Measurements from ENCODE around the gene SMIM1.
"Not testable (repeated sequence)": the region's sequence is repeated elsewhere in the genome, so short reads cannot be mapped to it uniquely, and the experiment has no call there.

Gene SMIM1

DNA sequence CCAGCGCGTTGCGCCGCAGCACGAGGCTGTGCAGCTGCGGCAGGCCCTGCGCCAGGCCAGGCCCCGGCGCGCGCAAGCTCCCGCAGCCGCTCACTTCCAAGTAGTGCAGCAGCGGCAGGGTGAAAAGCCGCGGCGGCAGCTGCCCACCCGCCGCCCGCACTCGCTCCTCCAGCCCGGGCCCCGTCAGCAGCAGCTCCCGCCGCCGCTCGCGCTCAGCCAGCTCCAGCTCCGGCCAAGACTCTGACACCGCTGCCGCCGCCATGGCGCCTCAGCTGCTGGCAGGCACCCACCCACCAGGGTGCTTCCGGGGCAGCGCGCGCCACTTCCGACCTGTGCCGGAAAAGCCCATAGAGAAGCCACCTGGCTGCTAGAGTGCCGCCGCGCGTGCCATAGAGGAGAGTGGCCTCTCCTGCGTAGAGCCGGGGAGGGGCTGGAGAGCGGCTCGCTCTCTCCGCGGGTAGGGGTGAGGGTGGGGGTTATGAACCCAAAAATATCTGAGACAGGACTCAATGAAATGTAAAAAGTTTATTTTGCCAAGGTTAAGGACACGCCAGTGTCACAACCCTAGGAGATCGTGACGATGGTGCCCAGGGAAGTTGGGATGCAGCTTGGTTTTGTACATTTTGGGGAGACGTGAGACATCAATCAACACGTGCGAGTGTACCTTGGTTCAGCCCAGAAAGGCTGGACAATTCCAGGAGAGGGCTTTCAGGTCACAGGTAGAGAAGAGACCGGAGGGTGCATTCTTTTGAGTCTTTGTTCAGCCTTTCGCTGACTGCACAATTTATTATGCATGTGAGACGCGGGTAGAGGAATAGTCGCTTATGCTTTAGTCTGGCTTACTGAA is 23.9 kb downstream of the SMIM1 start, which contains the start of gene LRRC47:
TSS of gene LRRC47 (minus strand) at position 284 of the 847 bp plus-strand sequence. CDS start at position 262, 22 bp downstream.
- H3K9ac ChIP-seq (ENCODE audit: low read length): peak within 1 kb of the TSS; percentile 92
- H3K23ac ChIP-seq (ENCODE audit: low read length in 2 of 2): peak within 1 kb of the TSS in 1 of 2 experiments; percentile 93
- peak within 1 kb of the TSS; percentile 52 for H4K91ac ChIP-seq (ENCODE audit: low read length)
- peak within 1 kb of the TSS; percentile 92 for H4K8ac ChIP-seq (ENCODE audit: low read length)
- peak within 1 kb of the TSS; percentile 97 for H3K4me2 ChIP-seq (ENCODE audit: low read length, poor library complexity, severe bottlenecking)
- H2BK15ac ChIP-seq (ENCODE audit: low read depth, poor library complexity, severe bottlenecking): peak within 1 kb of the TSS; percentile 39
- no peak within 1 kb of the TSS for H3K27ac ChIP-seq (ENCODE audit: low read length, poor library complexity, severe bottlenecking)
- peak; percentile 88 for DNase-seq
- H2BK12ac ChIP-seq (ENCODE audit: low read length in 2 of 2): no peak within 1 kb of the TSS
- peaks cover 4 to 9% of the 10 kb centered on the region in 2 experiments for H3K36me3 ChIP-seq (ENCODE audit: control insufficient read depth in 1 of 2, insufficient read depth in 2 of 2, low read depth in 1 of 2, low read length in 2 of 2)
- H3K14ac ChIP-seq (ENCODE audit: low read length in 2 of 2): peak within 1 kb of the TSS in 1 of 2 experiments; percentile 93
- H2AFZ ChIP-seq (ENCODE audit: low read depth, low read length): peak within 1 kb of the TSS; percentile 98
- peak within 1 kb of the TSS; percentile 50 for H2BK120ac ChIP-seq (ENCODE audit: low read depth, low read length)
- no peaks in the 10 kb centered on the region for H3K9me3 ChIP-seq (ENCODE audit: control insufficient read depth, low read length)
- H3K79me1 ChIP-seq (replicated peaks; ENCODE audit: low read length, poor library complexity, severe bottlenecking): peaks cover 7% of the 10 kb centered on the region
- peaks cover 18% of the 10 kb centered on the region for H3K4me1 ChIP-seq (ENCODE audit: control insufficient read depth, insufficient read depth, low read depth, low read length)
- peak within 1 kb of the TSS; percentile 74 to 91 for H3K18ac ChIP-seq (ENCODE audit: low read depth in 1 of 2, low read length in 2 of 2)
- H2BK5ac ChIP-seq (ENCODE audit: low read depth, low read length, poor library complexity, severe bottlenecking): no peak within 1 kb of the TSS
- H3K27me3 ChIP-seq (ENCODE audit: control insufficient read depth in 1 of 2, insufficient read depth in 1 of 2, low read length in 2 of 2): peaks cover 8 to 10% of the 10 kb centered on the region in 2 experiments
- 3% methylated on average over 52 of the region's 60 CpGs for WGBS
- no peak within 1 kb of the TSS for H2AK5ac ChIP-seq (ENCODE audit: low read length, severe bottlenecking)
- H3K4ac ChIP-seq (ENCODE audit: low read depth in 1 of 2, low read length in 2 of 2): peak within 1 kb of the TSS; percentile 91 to 94
- peak within 1 kb of the TSS; percentile 96 to 97 for H3K4me3 ChIP-seq (ENCODE audit: insufficient read depth in 1 of 2, low read depth in 1 of 2, low read length in 2 of 2)

DNA sequence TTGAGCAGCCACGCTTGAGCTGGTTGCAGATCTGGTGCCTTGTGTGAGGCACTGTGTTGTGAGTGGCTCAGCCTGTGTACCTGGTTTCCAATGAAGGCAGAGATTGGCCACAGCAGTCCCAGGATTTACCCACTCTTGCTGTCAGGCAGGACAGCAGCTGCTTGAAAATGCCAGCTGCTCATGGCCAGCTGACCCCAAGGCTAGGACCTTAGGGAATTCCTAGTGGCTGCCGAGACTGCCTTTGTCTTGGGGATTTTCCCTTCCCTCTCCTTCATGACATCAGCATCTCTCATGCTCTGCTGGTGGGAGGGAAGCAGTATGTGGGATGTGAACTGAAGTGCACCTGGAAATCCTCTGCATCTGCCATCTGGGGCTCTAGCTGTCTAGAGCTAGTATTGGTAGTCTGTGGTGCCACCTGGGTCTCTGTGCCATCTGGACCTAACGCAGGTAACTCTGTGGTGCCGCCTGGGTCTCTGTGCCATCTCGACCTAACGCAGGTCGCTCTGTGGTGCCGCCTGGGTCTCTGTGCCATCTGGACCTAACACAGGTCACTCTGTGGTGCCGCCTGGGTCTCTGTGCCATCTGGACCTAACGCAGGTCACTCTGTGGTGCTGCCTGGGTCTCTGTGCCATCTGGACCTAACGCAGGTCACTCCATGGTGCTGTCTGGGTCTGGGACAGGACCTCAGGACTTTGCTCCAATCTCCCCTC is 27.6 kb downstream of the SMIM1 start:
- Histone ChIP-seq H3K4me1 (ENCODE audit: control insufficient read depth, insufficient read depth, low read depth, low read length) (peaks cover 6% of the 10 kb centered on the region), H3K4me2 (ENCODE audit: low read length, poor library complexity, severe bottlenecking) (no peak overlapping the region), H3K4ac (ENCODE audit: low read depth in 1 of 2, low read length in 2 of 2) (no peak overlapping the region), H3K27me3 (ENCODE audit: control insufficient read depth in 1 of 2, insufficient read depth in 1 of 2, low read length in 2 of 2) (peaks cover 22 to 23% of the 10 kb centered on the region in 2 experiments), H2BK12ac (ENCODE audit: low read length in 2 of 2) (peak overlapping the region in 1 of 2 experiments; percentile 18), H2AFZ (ENCODE audit: low read depth, low read length) (no peak overlapping the region), H3K79me1 (replicated peaks; ENCODE audit: low read length, poor library complexity, severe bottlenecking) (peaks cover 7% of the 10 kb centered on the region), H3K23ac (ENCODE audit: low read length in 2 of 2) (no peak overlapping the region), H3K14ac (ENCODE audit: low read length in 2 of 2) (no peak overlapping the region), H2AK5ac (ENCODE audit: low read length, severe bottlenecking) (no peak overlapping the region), H4K8ac (ENCODE audit: low read length) (no peak overlapping the region), H3K9me3 (ENCODE audit: control insufficient read depth, low read length) (no peaks in the 10 kb centered on the region), H3K9ac (ENCODE audit: low read length) (no peak overlapping the region), H3K36me3 (ENCODE audit: control insufficient read depth in 1 of 2, insufficient read depth in 2 of 2, low read depth in 1 of 2, low read length in 2 of 2) (peaks cover 0 to 4% of the 10 kb centered on the region in 2 experiments), H2BK15ac (ENCODE audit: low read depth, poor library complexity, severe bottlenecking) (no peak overlapping the region), H2BK120ac (ENCODE audit: low read depth, low read length) (no peak overlapping the region), H3K18ac (ENCODE audit: low read depth in 1 of 2, low read length in 2 of 2) (no peak overlapping the region), H3K4me3 (ENCODE audit: insufficient read depth in 1 of 2, low read depth in 1 of 2, low read length in 2 of 2) (no peak overlapping the region), H2BK5ac (ENCODE audit: low read depth, low read length, poor library complexity, severe bottlenecking) (no peak overlapping the region), H4K91ac (ENCODE audit: low read length) (no peak overlapping the region), H3K27ac (ENCODE audit: low read length, poor library complexity, severe bottlenecking) (no peak overlapping the region)
- peak; percentile 54 for DNase-seq
- 89% methylated on average over 10 of the region's 11 CpGs for WGBS

- WGBS: 76% methylated on average over 2 of the region's 3 CpGs
Observed at GRCh38 chr1:3800795-3801194, 28.2 kb downstream of the SMIM1 start.

More at GRCh38 chr1:3800795-3801194, 28.2 kb downstream of the SMIM1 start:
- not testable (repeated sequence) for H3K4me3 ChIP-seq (ENCODE audit: insufficient read depth in 1 of 2, low read depth in 1 of 2, low read length in 2 of 2); H3K27ac ChIP-seq (ENCODE audit: low read length, poor library complexity, severe bottlenecking); H2AFZ ChIP-seq (ENCODE audit: low read depth, low read length); H3K9ac ChIP-seq (ENCODE audit: low read length); H3K23ac ChIP-seq (ENCODE audit: low read length in 2 of 2); H3K4me2 ChIP-seq (ENCODE audit: low read length, poor library complexity, severe bottlenecking); H3K4ac ChIP-seq (ENCODE audit: low read depth in 1 of 2, low read length in 2 of 2); H3K18ac ChIP-seq (ENCODE audit: low read depth in 1 of 2, low read length in 2 of 2); H2AK5ac ChIP-seq (ENCODE audit: low read length, severe bottlenecking); H3K4me1 ChIP-seq (ENCODE audit: control insufficient read depth, insufficient read depth, low read depth, low read length); H2BK120ac ChIP-seq (ENCODE audit: low read depth, low read length); DNase-seq; H3K36me3 ChIP-seq (ENCODE audit: control insufficient read depth in 1 of 2, insufficient read depth in 2 of 2, low read depth in 1 of 2, low read length in 2 of 2); H3K14ac ChIP-seq (ENCODE audit: low read length in 2 of 2); H3K79me1 ChIP-seq (replicated peaks; ENCODE audit: low read length, poor library complexity, severe bottlenecking); H2BK15ac ChIP-seq (ENCODE audit: low read depth, poor library complexity, severe bottlenecking); H4K8ac ChIP-seq (ENCODE audit: low read length); H4K91ac ChIP-seq (ENCODE audit: low read length); H3K9me3 ChIP-seq (ENCODE audit: control insufficient read depth, low read length); H2BK5ac ChIP-seq (ENCODE audit: low read depth, low read length, poor library complexity, severe bottlenecking)
- H3K27me3 ChIP-seq (ENCODE audit: control insufficient read depth in 1 of 2, insufficient read depth in 1 of 2, low read length in 2 of 2): peaks cover 25 to 26% of the 10 kb centered on the region in 2 experiments
- peak overlapping the region in 1 of 2 experiments; percentile 18 for H2BK12ac ChIP-seq (ENCODE audit: low read length in 2 of 2)

Data from mesenchymal stem cell (in vitro differentiated cells and primary cell).